DOHH2 (cell line): ENCODE data around the gene ADNP.

ENCODE experiments used
- CTCF ChIP-seq: fragments of 200-600 bp; sonication (generic); IDR thresholded peaks from one replicate; pipeline ENCODE4 v1.5.1; 2014; ENCODE audit warnings: antibody characterized with exemption, mild to moderate bottlenecking, low read depth, low read length; ENCODE audit not compliant: poor library complexity, severe bottlenecking
- EZH2phosphoT487 ChIP-seq: fragments of 200-600 bp; sonication (generic); IDR thresholded peaks from 2 replicates; pipeline ENCODE4 v1.6.1; 2017; ENCODE audit warnings: borderline replicate concordance, mild to moderate bottlenecking, antibody characterized with exemption, low read length, moderate library complexity, mixed read lengths

- TF ChIP-seq CTCF (no peak), EZH2phosphoT487 (no peak)
These were observed 64.4 kb downstream of the ADNP start for GRCh38 chr20:50866831-50867230.
